ENCODE data around the gene SLC8B1. TPM values are rescaled to one million over a fixed set of nuclear protein-coding genes. Genes with fewer than 3 reads are reported as not detected.

SLC8B1 gene
- polyA plus RNA-seq, 2 of the 4 experiments (the other 2 are of a cell fraction) = 11.0 to 11.3 TPM

- FAIRE-seq (no peak), DNase-seq (ENCODE audit: low read depth in 1 of 2, low spot score in 1 of 2) (no peak), ATAC-seq (peak in 1 of 2 experiments; percentile 22; a peak in 1 of 6 replicates)
- 82% methylated on average over 8 of the region's 8 CpGs for WGBS (ENCODE audit: missing lambda C conversion rate)
- ChIA-PET POLR2A (no interaction called here), CTCF (no interaction called here)
- Histone ChIP-seq H3K4me1 (no peaks in the 10 kb centered on the region), H3K27ac (no peak overlapping the region), H3K4me2 (no peak overlapping the region), H3K4me3 (no peak overlapping the region), H3K9me3 (no peaks in the 10 kb centered on the region)
- TF ChIP-seq EHMT2 (IDR thresholded peaks at IDR 0.05; ENCODE audit: low read depth) (no peak), CHD4 (IDR thresholded peaks at IDR 0.05; ENCODE audit: borderline replicate concordance) (no peak), MYC (IDR thresholded peaks at IDR 0.05; ENCODE audit: borderline replicate concordance, low read length) (no peak), MAX (IDR thresholded peaks at IDR 0.05) (no peak), BCL3 (IDR thresholded peaks at IDR 0.05) (no peak), JUN (IDR thresholded peaks at IDR 0.05) (no peak), ZSCAN20 (CRISPR knock-in tag; IDR thresholded peaks at IDR 0.05) (no peak), SMC3 (IDR thresholded peaks at IDR 0.05) (no peak), USF2 (IDR thresholded peaks at IDR 0.05) (no peak), REST (IDR thresholded peaks at IDR 0.05) (no peak), PHF8 (IDR thresholded peaks at IDR 0.05; ENCODE audit: borderline replicate concordance, low read depth) (no peak), ESRRA (IDR thresholded peaks at IDR 0.05; ENCODE audit: borderline replicate concordance, low read length) (no peak), SREBF2 (IDR thresholded peaks at IDR 0.05) (no peak), EP300 (IDR thresholded peaks at IDR 0.05) (no peak), EHF (CRISPR knock-in tag; IDR thresholded peaks at IDR 0.05) (no peak), HOXB5 (CRISPR knock-in tag; IDR thresholded peaks at IDR 0.05) (no peak), FOSB (CRISPR knock-in tag; IDR thresholded peaks at IDR 0.05) (no peak), TP53 (CRISPR knock-in tag; IDR thresholded peaks at IDR 0.05) (no peak), RCOR1 (IDR thresholded peaks at IDR 0.05; ENCODE audit: low read depth, low read length) (no peak)
Measured at GRCh38 chr12:113278141-113278540, 56.8 kb downstream of the SLC8B1 start.

GRCh38 chr12:113277511-113277910 lies 57.4 kb downstream of the SLC8B1 start:
- no peak for FAIRE-seq
- ATAC-seq = 0 out of 6 replicates have a peak, but pooled peaks of 1 of the 2 experiments have one; percentile 17
- Histone ChIP-seq H3K4me1 (no peaks in the 10 kb centered on the region), H3K9me3 (no peaks in the 10 kb centered on the region), H3K27ac (no peak overlapping the region), H3K4me2 (no peak overlapping the region), H3K4me3 (no peak overlapping the region)
- TF ChIP-seq MAFK (IDR thresholded peaks at IDR 0.05; ENCODE audit: partially characterized antibody) (no peak), KDM5A (IDR thresholded peaks at IDR 0.05) (no peak), TFCP2L1 (CRISPR knock-in tag; IDR thresholded peaks at IDR 0.05) (no peak), PHF8 (IDR thresholded peaks at IDR 0.05; ENCODE audit: borderline replicate concordance, low read depth) (no peak), CBX2 (IDR thresholded peaks at IDR 0.05; ENCODE audit: borderline replicate concordance, low read depth) (no peak), GATA3 (IDR thresholded peaks at IDR 0.05; ENCODE audit: borderline replicate concordance) (no peak), NFE2L2 (conservative IDR thresholded peaks at IDR 0.05; ENCODE audit: low read length) (no peak), JUNB (IDR thresholded peaks at IDR 0.05) (no peak)
- ChIA-PET POLR2A (no interaction called here), CTCF (interaction anchor here (0.9 kb wide), 1 partner anchor 8 kb away, joined by 4 read pairs; no protein-coding TSS in a partner anchor)
- DNase-seq (ENCODE audit: low read depth in 1 of 2, low spot score in 1 of 2) = no peak
- 80% methylated on average over 5 of the region's 5 CpGs for WGBS (ENCODE audit: missing lambda C conversion rate)
